WERI-Rb-1 (cell line): ENCODE results near the gene PDK4.

Experiments used
- DNase-seq: peaks from one replicate; pipeline ENCODE4 v3.0.0-alpha.2; 2020
- H3K27ac ChIP-seq: fragments of 250-450 bp; sonication (Bioruptor Pico); 2 replicates; pipeline ENCODE4 v1.5.1; 2020; ENCODE audit warnings: mild to moderate bottlenecking, moderate library complexity
- H3K27me3 ChIP-seq: fragments of 250-450 bp; sonication (Bioruptor Pico); 2 replicates; pipeline ENCODE4 v1.5.1; 2021; ENCODE audit warnings: mild to moderate bottlenecking, low read depth, moderate library complexity; ENCODE audit not compliant: insufficient read depth, severe bottlenecking
- H3K36me3 ChIP-seq: fragments of 250-450 bp; sonication (Bioruptor Pico); 2 replicates; pipeline ENCODE4 v1.5.1; 2020; ENCODE audit warnings: mild to moderate bottlenecking, moderate library complexity
- H3K4me3 ChIP-seq: 2 replicates; pipeline ENCODE4 v1.5.1; 2011; ENCODE audit warnings: low read depth, mild to moderate bottlenecking, control low read depth, low read length
- H3K9me3 ChIP-seq: fragments of 250-450 bp; sonication (Bioruptor Pico); 2 replicates; pipeline ENCODE4 v1.5.1; 2021; ENCODE audit warnings: mild to moderate bottlenecking, moderate library complexity; ENCODE audit not compliant: severe bottlenecking
- TF ChIP-seq, protein P1 (sequence below): IDR thresholded peaks from 2 replicates; pipeline ENCODE4 v1.5.1; 2011; ENCODE audit warnings: low read depth, mild to moderate bottlenecking, control low read depth, inconsistent platforms, low read length

The PDK4 gene

DNA sequence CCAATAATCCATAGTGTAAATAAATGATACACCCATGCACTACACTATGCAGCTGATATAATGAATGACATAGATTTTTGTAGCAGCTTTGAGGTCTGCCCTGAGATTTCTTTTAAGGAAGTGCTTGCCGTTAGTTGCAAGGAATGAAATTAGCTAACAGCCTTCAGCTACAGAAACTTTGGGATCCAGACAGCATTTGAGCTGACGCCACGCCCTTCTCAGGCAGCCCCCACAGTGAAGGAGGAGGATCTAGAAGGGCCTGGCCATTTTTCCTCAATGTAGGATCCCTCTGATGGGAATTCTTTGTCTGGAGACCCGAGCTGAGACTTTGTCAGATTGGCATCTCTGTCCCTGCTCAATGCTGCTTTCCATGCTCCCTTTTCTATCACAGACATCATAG, 6.1 kb upstream of the PDK4 start:
- no peak overlapping the region for H3K27ac ChIP-seq
- peaks cover 5% of the 10 kb centered on the region for H3K9me3 ChIP-seq
- no peak overlapping the region for H3K4me3 ChIP-seq
- TF ChIP-seq, protein P1, sequence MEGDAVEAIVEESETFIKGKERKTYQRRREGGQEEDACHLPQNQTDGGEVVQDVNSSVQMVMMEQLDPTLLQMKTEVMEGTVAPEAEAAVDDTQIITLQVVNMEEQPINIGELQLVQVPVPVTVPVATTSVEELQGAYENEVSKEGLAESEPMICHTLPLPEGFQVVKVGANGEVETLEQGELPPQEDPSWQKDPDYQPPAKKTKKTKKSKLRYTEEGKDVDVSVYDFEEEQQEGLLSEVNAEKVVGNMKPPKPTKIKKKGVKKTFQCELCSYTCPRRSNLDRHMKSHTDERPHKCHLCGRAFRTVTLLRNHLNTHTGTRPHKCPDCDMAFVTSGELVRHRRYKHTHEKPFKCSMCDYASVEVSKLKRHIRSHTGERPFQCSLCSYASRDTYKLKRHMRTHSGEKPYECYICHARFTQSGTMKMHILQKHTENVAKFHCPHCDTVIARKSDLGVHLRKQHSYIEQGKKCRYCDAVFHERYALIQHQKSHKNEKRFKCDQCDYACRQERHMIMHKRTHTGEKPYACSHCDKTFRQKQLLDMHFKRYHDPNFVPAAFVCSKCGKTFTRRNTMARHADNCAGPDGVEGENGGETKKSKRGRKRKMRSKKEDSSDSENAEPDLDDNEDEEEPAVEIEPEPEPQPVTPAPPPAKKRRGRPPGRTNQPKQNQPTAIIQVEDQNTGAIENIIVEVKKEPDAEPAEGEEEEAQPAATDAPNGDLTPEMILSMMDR = no peak
- H3K27me3 ChIP-seq = peaks cover 20% of the 10 kb centered on the region
- no peaks in the 10 kb centered on the region for H3K36me3 ChIP-seq
- DNase-seq = no peak

DNA sequence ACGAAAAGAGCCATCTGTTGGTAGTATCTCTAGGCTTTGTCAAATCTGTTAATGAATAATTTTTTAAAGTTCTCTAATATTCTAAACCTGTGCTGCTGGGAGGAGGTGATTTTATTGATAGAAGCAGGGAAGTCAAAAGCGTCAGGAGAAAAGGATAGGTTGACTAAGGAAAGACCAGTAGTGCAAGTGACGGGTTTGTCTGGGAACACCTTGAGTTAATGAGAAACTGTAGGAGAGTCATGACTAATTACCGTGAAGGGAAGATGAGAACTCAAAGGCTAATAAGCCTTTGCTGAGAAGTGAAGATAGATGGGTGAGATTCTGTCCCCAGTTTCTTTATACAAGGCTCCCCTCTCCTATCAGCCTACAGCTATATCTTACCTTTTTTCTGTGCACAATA, 5.0 kb upstream of the PDK4 start:
- TF ChIP-seq, protein P1 = no peak
- H3K9me3 ChIP-seq = peaks cover 5% of the 10 kb centered on the region
- no peak overlapping the region for H3K4me3 ChIP-seq
- DNase-seq = no peak
- no peak overlapping the region for H3K27ac ChIP-seq
- peaks cover 27% of the 10 kb centered on the region for H3K27me3 ChIP-seq
- no peaks in the 10 kb centered on the region for H3K36me3 ChIP-seq

DNA sequence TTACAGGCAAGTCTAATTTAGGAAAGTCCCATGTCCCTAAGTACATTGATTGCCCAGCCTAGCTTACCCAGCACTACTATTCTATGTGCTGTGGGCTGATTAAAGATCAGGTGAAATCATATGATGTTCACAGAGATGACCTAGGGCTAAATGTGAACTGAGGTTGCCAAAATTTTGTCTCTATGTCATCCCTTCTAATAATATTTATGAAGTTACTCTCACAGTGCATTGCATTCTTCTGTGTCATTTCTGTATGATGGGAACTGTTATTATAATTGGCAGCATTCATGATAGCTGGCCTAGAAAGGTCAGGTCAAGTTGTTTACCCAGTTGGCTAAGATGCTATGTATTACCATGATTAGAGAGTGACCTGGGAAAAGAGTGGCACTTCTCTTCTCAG, 2.8 kb upstream of the PDK4 start:
- H3K36me3 ChIP-seq = no peaks in the 10 kb centered on the region
- no peak overlapping the region for H3K4me3 ChIP-seq
- peaks cover 29% of the 10 kb centered on the region for H3K27me3 ChIP-seq
- TF ChIP-seq, protein P1 = no peak
- no peak overlapping the region for H3K27ac ChIP-seq
- no peak for DNase-seq
- no peaks in the 10 kb centered on the region for H3K9me3 ChIP-seq

DNA sequence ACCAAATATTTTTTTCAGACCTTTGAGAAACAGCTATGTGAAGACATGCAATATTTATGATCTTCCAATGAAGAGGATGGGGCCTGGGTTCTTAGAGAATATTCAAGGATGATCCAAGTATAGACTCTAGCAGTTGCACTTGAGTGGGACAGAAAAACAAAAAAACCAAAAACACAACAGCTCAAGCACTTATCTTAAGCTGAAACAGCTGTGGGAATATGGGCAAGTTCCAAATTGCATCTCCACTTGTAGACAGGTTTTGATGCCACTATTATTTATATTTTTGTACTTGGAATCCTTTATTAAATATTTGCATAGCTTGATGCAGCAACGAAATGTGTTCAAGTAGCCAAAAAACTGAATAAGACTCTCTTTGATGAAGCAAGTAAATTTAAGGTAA, 2.2 kb upstream of the PDK4 start:
- Histone ChIP-seq H3K27ac (no peak overlapping the region), H3K4me3 (no peak overlapping the region), H3K9me3 (no peaks in the 10 kb centered on the region), H3K36me3 (no peaks in the 10 kb centered on the region), H3K27me3 (peaks cover 29% of the 10 kb centered on the region)
- DNase-seq = no peak
- TF ChIP-seq, protein P1 = no peak

DNA sequence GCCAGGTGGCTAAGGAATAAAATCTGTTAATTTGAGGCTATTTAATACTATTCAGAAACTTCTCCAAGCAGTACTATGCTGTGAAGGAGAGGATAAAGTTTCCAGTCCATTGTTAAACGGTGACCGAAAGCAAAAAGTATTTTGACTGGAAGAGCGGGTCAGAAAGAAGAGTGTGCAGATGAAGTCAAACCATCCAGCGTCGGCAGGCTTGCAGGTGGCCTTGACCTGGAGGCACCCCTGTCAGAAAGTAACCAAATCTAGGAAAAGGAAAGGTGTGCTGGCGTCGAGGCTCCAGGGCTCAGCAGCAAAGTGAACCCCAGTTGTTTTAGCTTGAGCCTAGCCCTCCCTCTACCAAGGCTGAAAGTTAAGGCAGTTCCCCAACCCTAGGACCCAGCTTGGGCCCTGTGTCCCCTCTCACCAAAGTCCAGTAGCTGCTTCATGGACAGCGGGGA, 544 bp downstream of the PDK4 start:
- DNase-seq = no peak
- H3K27me3 ChIP-seq = peaks cover 12% of the 10 kb centered on the region
- H3K36me3 ChIP-seq = no peaks in the 10 kb centered on the region
- H3K4me3 ChIP-seq = peak overlapping the region; percentile 75
- no peaks in the 10 kb centered on the region for H3K9me3 ChIP-seq
- TF ChIP-seq, protein P1 = no peak
- H3K27ac ChIP-seq = no peak overlapping the region

DNA sequence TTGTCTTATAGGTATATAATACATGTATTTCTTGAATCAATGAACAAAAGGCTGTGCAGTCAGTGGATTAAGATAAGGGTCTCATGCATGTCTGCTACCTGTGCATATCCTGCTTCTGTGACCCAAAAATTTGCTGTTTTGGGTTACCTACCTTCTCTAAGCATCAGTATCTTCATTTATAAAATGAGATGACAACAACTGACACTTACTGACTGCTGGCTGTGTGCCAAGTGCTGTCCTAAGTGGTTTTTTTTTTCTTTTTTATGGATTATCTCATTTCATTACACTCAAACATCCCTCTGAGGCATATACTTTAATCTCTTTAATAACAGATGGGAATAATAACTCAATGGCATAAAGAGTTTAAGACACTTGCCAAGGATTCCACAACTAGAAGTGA, 2.1 kb downstream of the PDK4 start:
- DNase-seq = no peak
- peaks cover 8% of the 10 kb centered on the region for H3K27me3 ChIP-seq
- no peaks in the 10 kb centered on the region for H3K9me3 ChIP-seq
- no peak overlapping the region for H3K4me3 ChIP-seq
- H3K27ac ChIP-seq = no peak overlapping the region
- H3K36me3 ChIP-seq = no peaks in the 10 kb centered on the region
- TF ChIP-seq, protein P1 = no peak
